Colonic mucosa (tissue), 4 donors: ENCODE measurements around the gene OGDH. TPM values are rescaled to one million over a fixed set of nuclear protein-coding genes. Genes with fewer than 3 reads are reported as not detected.

Experiments
- DNase-seq: peaks from one replicate; pipeline ENCODE4 v3.0.0-alpha.2; 2020
- H3K27ac ChIP-seq: fragments of 200-600 bp; one replicate; pipeline ENCODE4 v1.8.0; 2021
- H3K27me3 ChIP-seq: fragments of 200-600 bp; one replicate; pipeline ENCODE4 v1.8.0; 2021
- H3K36me3 ChIP-seq: fragments of 200-600 bp; one replicate; pipeline ENCODE4 v1.8.0; 2021
- H3K4me1 ChIP-seq: fragments of 200-600 bp; one replicate; pipeline ENCODE4 v1.8.0; 2021; ENCODE audit warnings: mild to moderate bottlenecking
- H3K4me3 ChIP-seq: fragments of 200-600 bp; one replicate; pipeline ENCODE4 v1.8.0; 2021
- H3K9ac ChIP-seq, 2 donors: one replicate each; pipeline ENCODE4 v1.7.0; 2013; ENCODE audit warnings: control low read depth in 2 of 2, low read depth in 2 of 2, low read length in 2 of 2
- H3K9me3 ChIP-seq: fragments of 200-600 bp; one replicate; pipeline ENCODE4 v1.8.0; 2021
- intact Hi-C: fragments of 100-400 bp; cut with DNase I; formaldehyde crosslinking; loops from one replicate; pipeline ENCODE4 v1.14.1; 2022
- total RNA-seq, 2 donors: library from RNA; stranded (reverse); fragmentation: NEBNext Ultra II Directional in 1 of 2; extraction: Animal tissue kit (Norgen Biotek cat#: 25700) in 1 of 2; gene quantifications; one replicate each; pipeline ENCODE4 v1.2.1, GENCODE V29; 2021
- TF ChIP-seq, protein P1 (sequence below): fragments of 200-600 bp; IDR thresholded peaks from one replicate; pipeline ENCODE4 v1.8.0; 2022; ENCODE audit warnings: antibody characterized with exemption, mild to moderate bottlenecking
- donor health status: healthy.
- donor health status: DM: no; HTN: no; CAD: no.
- donor health status: DM: no; HTN: no; CAD: no.

Gene OGDH
- total RNA-seq, 2 donors from 2014 or later = 142 to 164 TPM

DNA sequence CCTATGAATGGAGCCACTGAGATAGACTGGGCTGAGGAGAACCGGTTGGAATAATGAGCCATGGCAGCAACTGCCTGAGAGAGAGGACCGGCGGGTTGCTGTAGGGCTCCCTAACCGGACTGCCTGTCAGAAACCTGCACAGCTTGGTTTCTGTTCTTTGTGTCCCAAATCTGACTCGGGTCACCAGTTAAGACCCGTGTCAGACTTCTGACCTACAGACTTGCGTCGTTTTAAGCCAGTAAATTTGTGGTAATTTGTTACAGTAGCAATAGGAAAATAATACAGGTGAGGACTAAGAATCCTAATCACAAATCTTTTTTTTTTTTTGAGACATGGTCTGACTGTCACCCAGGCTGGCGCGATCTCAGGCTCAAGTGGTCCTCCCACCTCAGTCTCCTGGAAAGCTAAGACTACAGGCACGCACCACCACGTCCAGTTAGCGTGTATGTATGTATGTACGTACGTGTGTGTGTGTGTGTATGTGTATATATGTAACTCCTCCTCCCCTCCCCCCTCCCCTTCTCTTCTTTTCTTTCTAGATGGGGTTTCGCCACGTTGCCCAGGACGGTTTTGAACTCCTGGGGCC, 32.0 kb upstream of the OGDH start:
- peak overlapping the region; percentile 84 to 87 for H3K9ac ChIP-seq
- H3K9me3 ChIP-seq = no peaks in the 10 kb centered on the region
- peak overlapping the region; percentile 95 for H3K4me3 ChIP-seq
- intact Hi-C loops = no loop called here
- TF ChIP-seq, protein P1, sequence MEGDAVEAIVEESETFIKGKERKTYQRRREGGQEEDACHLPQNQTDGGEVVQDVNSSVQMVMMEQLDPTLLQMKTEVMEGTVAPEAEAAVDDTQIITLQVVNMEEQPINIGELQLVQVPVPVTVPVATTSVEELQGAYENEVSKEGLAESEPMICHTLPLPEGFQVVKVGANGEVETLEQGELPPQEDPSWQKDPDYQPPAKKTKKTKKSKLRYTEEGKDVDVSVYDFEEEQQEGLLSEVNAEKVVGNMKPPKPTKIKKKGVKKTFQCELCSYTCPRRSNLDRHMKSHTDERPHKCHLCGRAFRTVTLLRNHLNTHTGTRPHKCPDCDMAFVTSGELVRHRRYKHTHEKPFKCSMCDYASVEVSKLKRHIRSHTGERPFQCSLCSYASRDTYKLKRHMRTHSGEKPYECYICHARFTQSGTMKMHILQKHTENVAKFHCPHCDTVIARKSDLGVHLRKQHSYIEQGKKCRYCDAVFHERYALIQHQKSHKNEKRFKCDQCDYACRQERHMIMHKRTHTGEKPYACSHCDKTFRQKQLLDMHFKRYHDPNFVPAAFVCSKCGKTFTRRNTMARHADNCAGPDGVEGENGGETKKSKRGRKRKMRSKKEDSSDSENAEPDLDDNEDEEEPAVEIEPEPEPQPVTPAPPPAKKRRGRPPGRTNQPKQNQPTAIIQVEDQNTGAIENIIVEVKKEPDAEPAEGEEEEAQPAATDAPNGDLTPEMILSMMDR = no peak
- H3K27me3 ChIP-seq = no peaks in the 10 kb centered on the region
- peaks cover 27% of the 10 kb centered on the region for H3K36me3 ChIP-seq
- DNase-seq = no peak
- H3K4me1 ChIP-seq = peaks cover 5% of the 10 kb centered on the region
- H3K27ac ChIP-seq = peak overlapping the region; percentile 84

- intact Hi-C loops = no loop called here
- H3K27ac ChIP-seq = no peak overlapping the region
- no peak overlapping the region for H3K4me3 ChIP-seq
- H3K4me1 ChIP-seq = peaks cover 6% of the 10 kb centered on the region
- no peaks in the 10 kb centered on the region for H3K27me3 ChIP-seq
- H3K9ac ChIP-seq = no peak overlapping the region
- DNase-seq = no peak
- H3K36me3 ChIP-seq = peaks cover 25% of the 10 kb centered on the region
- H3K9me3 ChIP-seq = no peaks in the 10 kb centered on the region
- TF ChIP-seq, protein P1 = no peak
Observed at GRCh38 chr7:44575054-44575453, 31.4 kb upstream of the OGDH start.

DNA sequence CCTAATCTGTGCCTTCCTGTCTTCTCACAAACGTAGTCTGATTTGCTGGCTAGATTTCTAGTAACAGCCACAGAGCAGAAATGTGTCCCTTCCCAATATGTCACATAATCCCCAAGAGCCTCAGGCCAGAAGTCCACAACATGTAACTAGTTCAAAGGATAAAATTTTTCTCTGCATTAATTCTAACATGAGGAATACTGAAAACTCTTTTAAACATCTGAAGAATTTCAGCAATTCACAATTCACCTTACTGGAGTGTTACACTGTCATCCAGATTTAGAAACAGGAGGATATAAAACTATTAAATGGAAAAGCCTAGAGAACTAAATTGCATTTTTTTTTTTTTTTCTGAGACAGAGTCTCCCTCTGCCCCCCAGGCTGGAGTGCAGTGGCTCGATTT, 30.2 kb upstream of the OGDH start:
- Histone ChIP-seq H3K9ac (no peak overlapping the region), H3K4me3 (no peak overlapping the region), H3K9me3 (no peaks in the 10 kb centered on the region), H3K27ac (no peak overlapping the region), H3K36me3 (peaks cover 14% of the 10 kb centered on the region), H3K4me1 (peaks cover 17% of the 10 kb centered on the region), H3K27me3 (no peaks in the 10 kb centered on the region)
- TF ChIP-seq, protein P1 = no peak
- intact Hi-C loops = no loop called here
- DNase-seq = no peak

DNA sequence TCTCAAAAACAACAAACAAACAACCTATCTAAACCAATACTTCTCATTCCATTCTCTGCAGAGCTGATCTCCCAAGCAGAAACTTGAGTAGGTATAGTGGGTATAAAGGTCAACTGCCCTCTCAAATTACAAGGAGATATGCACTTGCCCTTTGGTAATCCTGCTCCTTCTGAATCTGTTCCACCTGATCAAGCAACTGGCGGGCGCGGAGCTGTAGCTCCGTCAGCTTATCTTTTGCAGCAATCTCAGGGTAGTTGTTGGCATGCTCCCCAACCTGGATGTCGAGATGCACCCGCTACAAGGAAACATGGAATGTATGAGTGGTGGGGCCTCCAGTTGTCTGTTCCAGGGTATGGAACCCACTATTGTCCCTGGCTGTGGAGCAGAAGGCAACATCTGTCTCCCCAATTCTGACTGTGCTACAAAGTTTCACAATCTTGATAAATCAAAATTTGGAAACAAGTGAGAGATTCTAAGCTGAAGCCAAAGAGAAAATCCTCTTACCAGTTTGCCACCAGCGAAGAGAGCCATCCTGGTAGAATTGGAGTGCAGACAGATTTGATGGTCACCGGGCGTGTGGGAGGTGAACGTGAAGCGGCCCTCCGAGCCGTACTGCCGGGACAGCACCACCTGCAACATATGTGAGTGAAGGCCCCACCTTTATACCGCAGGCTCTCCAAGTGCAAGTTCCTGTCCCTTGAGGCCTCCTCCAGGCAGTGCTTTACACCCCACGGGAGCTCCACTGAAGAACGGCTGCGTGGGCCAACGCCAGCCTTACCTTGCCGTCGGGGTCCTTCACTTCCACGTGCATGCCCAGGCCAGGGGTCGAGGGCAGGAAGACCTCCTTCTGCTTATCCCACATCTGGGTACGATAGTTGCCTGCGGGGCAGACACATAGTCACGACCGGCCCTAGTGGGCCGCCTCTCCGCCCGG, 25.2 kb upstream of the OGDH start:
- no peaks in the 10 kb centered on the region for H3K9me3 ChIP-seq
- H3K27ac ChIP-seq = peak overlapping the region; percentile 99
- no peaks in the 10 kb centered on the region for H3K27me3 ChIP-seq
- peaks cover 4% of the 10 kb centered on the region for H3K36me3 ChIP-seq
- peak; percentile 55 for DNase-seq
- H3K4me3 ChIP-seq = peak overlapping the region; percentile 89
- TF ChIP-seq, protein P1 = no peak
- peak overlapping the region; percentile 89 to 95 for H3K9ac ChIP-seq
- intact Hi-C loops = loop anchor here (5.0 kb wide), 1 partner anchor 216 kb away; the partner anchor contains the start of gene PPIA
- H3K4me1 ChIP-seq = peaks cover 14% of the 10 kb centered on the region

DNA sequence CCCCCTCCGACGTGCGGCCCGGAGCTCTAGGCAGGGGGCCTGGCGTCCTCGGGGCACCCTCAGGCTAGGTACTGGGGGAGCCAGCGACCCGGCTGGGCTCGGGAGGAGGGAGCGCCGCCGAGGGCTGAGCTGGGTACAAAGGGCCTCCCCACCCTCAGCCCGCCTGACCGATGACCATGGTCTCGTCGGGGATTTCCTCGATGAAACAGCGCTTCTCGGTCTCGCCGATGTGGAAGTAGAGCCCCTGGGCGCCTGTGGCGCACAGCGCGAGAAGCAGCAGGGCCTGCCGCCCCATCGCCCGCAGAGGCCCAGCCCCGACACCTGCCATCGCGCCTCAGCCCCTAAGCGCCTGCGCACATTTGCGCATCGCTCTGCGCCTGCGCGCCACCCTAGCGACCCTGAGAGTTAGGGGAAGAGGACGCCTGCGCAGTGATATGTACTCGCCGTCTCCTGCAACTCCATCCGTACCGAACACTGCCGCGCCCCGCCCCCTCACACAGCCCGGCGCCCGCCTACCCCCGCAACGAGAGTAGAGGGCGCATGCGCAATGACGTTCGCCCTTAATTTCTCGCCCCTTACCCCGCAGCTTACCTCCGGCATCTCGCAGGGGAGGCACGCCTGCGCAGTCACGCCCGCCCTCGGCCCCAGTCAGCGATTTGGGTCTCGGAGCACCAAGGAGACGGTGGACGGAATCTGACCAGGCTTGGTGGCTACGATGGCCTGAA, 24.4 kb upstream of the OGDH start, which contains the start of gene TMED4:
TMED4 (minus strand) TSS at position 353 of the 725 bp plus-strand sequence; CDS start at position 328, 25 bp downstream.
- Histone ChIP-seq H3K9ac (peak within 1 kb of the TSS; percentile 89 to 95), H3K4me1 (peaks cover 14% of the 10 kb centered on the region), H3K36me3 (peaks cover 4% of the 10 kb centered on the region), H3K27ac (peak within 1 kb of the TSS; percentile 99), H3K9me3 (no peaks in the 10 kb centered on the region), H3K27me3 (no peaks in the 10 kb centered on the region), H3K4me3 (peak within 1 kb of the TSS; percentile 89)
- TF ChIP-seq, protein P1 = no peak
- intact Hi-C loops = loop anchor here (5.0 kb wide), 1 partner anchor 215 kb away; the partner anchor contains the start of gene PPIA
- peak; percentile 99 for DNase-seq
